OCI-LY7 (cell line): ENCODE results near the gene PEMT.

Experiments
- CTCF ChIP-seq: fragments of 200-600 bp; sonication (generic); conservative IDR thresholded peaks from 2 replicates; pipeline ENCODE4 v1.5.1; 2014; ENCODE audit warnings: mild to moderate bottlenecking, antibody characterized with exemption, low read length, moderate library complexity, mixed read lengths
- EZH2phosphoT487 ChIP-seq: fragments of 200-600 bp; sonication (generic); IDR thresholded peaks from 2 replicates; pipeline ENCODE4 v1.6.1; 2018; ENCODE audit warnings: low read depth, borderline replicate concordance, mild to moderate bottlenecking, mixed run types, antibody characterized with exemption, low read length, moderate library complexity, mixed read lengths

- TF ChIP-seq CTCF (no peak), EZH2phosphoT487 (no peak)
Observed at GRCh38 chr17:17577373-17577772, 14.1 kb downstream of the PEMT start.
